ENCODE results near the gene SIGLEC10.
"Not testable (repeated sequence)": the region's sequence is repeated elsewhere in the genome, so short reads cannot be mapped to it uniquely, and the experiment has no call there.

The SIGLEC10 gene

GRCh38 chr19:51410950-51411748 is 6.3 kb downstream of the SIGLEC10 start:
- in situ Hi-C loops (cut with HindIII; ENCODE audit: low sequenced_read_pairs) = no loop called here
- no peak for TF ChIP-seq CTCF (IDR thresholded peaks at IDR 0.05; ENCODE audit: low read depth, low read length)
- H3K4me3 ChIP-seq (ENCODE audit: low read depth, low read length) = no peak overlapping the region
- no peak for DNase-seq (ENCODE audit: low read depth, low spot score)

GRCh38 chr19:51407511-51408131 is 9.8 kb downstream of the SIGLEC10 start:
- in situ Hi-C loops (cut with HindIII; ENCODE audit: low sequenced_read_pairs) = no loop called here
- no peak for DNase-seq (ENCODE audit: low read depth, low spot score)
- no peak overlapping the region for H3K4me3 ChIP-seq (ENCODE audit: low read depth, low read length)
- peak; percentile 38 for TF ChIP-seq CTCF (IDR thresholded peaks at IDR 0.05; ENCODE audit: low read depth, low read length)

DNA sequence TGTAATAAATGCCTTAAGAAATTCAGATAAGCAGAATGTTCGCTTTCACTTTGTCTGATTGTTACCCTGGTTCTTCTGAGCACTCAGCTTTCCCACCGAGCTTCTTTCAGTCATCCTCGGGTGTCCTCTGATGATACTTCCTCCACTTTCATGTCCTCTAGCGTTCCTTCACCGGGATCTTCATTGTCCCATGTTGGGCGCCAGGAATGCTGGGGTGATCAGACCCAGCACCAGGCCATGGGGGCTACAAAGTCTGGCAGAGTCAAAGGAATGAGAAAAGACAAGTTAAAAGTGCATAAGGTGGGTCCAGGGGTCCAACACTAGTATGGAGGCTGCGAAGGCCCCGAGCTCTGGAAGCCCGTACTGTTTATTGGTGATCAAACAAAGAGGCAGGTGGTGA is 15.3 kb downstream of the SIGLEC10 start:
- TF ChIP-seq CTCF (IDR thresholded peaks at IDR 0.05; ENCODE audit: low read depth, low read length) = no peak
- no peak overlapping the region for H3K4me3 ChIP-seq (ENCODE audit: low read depth, low read length)
- in situ Hi-C loops (cut with HindIII; ENCODE audit: low sequenced_read_pairs) = no loop called here
- DNase-seq (ENCODE audit: low read depth, low spot score) = no peak

DNA sequence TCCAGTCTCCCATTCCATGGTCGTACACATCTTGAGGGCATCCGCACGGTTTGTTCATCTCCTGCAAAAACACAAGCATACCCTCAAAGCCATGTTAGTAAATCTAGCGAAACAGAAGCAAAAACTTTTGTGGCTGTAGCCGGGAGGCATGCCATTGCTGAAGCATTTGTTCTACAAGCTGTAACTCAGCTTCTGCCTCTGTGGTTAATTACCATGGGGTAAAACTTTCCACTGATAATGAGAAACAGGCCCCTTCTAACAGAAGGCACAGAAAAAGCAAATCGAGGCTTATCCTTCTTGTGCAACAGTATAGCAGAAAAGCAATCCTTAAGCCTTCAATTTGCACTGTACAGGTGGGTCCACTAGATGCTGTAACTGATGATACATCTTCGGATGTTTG is 17.5 kb downstream of the SIGLEC10 start:
- DNase-seq (ENCODE audit: low read depth, low spot score); in situ Hi-C loops (cut with HindIII; ENCODE audit: low sequenced_read_pairs); H3K4me3 ChIP-seq (ENCODE audit: low read depth, low read length): not testable (repeated sequence)

DNA sequence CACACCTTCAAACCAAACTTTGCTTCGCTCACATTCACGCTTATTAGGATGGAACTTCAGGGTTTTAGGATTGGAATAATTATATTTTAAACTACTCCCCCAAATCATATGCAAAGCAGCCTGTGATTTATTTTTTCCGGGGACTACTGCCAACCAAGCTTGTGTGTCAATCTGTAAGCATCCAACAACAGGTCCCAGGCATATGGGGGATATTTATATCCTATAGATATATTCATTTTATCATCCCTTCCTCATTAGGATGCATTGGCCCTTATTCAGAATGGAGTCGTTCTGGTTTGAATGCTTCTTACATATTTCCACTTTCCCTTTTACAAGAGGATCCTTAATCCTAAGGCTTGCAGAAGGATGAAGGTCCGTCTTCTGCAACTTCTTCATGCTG is 18.2 kb downstream of the SIGLEC10 start:
- TF ChIP-seq CTCF (IDR thresholded peaks at IDR 0.05; ENCODE audit: low read depth, low read length) = no peak
- H3K4me3 ChIP-seq (ENCODE audit: low read depth, low read length) = no peak overlapping the region
- no peak for DNase-seq (ENCODE audit: low read depth, low spot score)
- in situ Hi-C loops (cut with HindIII; ENCODE audit: low sequenced_read_pairs) = no loop called here

- peak; percentile 45 for TF ChIP-seq CTCF (IDR thresholded peaks at IDR 0.05; ENCODE audit: low read depth, low read length)
- no peak for DNase-seq (ENCODE audit: low read depth, low spot score)
- in situ Hi-C loops (cut with HindIII; ENCODE audit: low sequenced_read_pairs) = no loop called here
- no peak overlapping the region for H3K4me3 ChIP-seq (ENCODE audit: low read depth, low read length)
These were observed 19.2 kb downstream of the SIGLEC10 start for GRCh38 chr19:51398096-51398704.

GRCh38 chr19:51397453-51397852 is 20.0 kb downstream of the SIGLEC10 start:
- DNase-seq (ENCODE audit: low read depth, low spot score); H3K4me3 ChIP-seq (ENCODE audit: low read depth, low read length); in situ Hi-C loops (cut with HindIII; ENCODE audit: low sequenced_read_pairs): not testable (repeated sequence)
